ENCODE results near the gene INPP4B. TPM values are rescaled to one million over a fixed set of nuclear protein-coding genes. Genes with fewer than 3 reads are reported as not detected.

Gene INPP4B
- total RNA-seq, 2 donors from 2014 or later = 8.2 to 16.6 TPM

GRCh38 chr4:142348613-142349021 is 497.5 kb downstream of the INPP4B start:
- no peaks in the 10 kb centered on the region for H3K36me3 ChIP-seq (replicated peaks in 1 of 2; ENCODE audit: insufficient read depth in 1 of 2, low read depth in 2 of 2)
- DNase-seq = no peak
- intact Hi-C loops (cut with DNase I) = no loop called here
- no peak for ATAC-seq
- H3K27me3 ChIP-seq = no peaks in the 10 kb centered on the region
- no peak overlapping the region for H3K4me3 ChIP-seq
- 48 to 62% methylated on average over 1 of the region's 1 CpG for WGBS, 2 donors
- peak overlapping the region in 1 of 4 donors; percentile 8 for H3K27ac ChIP-seq
- TF ChIP-seq POLR2A (IDR thresholded peaks at IDR 0.05) = no peak
- TF ChIP-seq, protein P1, sequence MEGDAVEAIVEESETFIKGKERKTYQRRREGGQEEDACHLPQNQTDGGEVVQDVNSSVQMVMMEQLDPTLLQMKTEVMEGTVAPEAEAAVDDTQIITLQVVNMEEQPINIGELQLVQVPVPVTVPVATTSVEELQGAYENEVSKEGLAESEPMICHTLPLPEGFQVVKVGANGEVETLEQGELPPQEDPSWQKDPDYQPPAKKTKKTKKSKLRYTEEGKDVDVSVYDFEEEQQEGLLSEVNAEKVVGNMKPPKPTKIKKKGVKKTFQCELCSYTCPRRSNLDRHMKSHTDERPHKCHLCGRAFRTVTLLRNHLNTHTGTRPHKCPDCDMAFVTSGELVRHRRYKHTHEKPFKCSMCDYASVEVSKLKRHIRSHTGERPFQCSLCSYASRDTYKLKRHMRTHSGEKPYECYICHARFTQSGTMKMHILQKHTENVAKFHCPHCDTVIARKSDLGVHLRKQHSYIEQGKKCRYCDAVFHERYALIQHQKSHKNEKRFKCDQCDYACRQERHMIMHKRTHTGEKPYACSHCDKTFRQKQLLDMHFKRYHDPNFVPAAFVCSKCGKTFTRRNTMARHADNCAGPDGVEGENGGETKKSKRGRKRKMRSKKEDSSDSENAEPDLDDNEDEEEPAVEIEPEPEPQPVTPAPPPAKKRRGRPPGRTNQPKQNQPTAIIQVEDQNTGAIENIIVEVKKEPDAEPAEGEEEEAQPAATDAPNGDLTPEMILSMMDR (IDR thresholded peaks at IDR 0.05) = no peak
- no peaks in the 10 kb centered on the region for H3K9me3 ChIP-seq
- H3K4me1 ChIP-seq = peaks cover 19% of the 10 kb centered on the region

DNA sequence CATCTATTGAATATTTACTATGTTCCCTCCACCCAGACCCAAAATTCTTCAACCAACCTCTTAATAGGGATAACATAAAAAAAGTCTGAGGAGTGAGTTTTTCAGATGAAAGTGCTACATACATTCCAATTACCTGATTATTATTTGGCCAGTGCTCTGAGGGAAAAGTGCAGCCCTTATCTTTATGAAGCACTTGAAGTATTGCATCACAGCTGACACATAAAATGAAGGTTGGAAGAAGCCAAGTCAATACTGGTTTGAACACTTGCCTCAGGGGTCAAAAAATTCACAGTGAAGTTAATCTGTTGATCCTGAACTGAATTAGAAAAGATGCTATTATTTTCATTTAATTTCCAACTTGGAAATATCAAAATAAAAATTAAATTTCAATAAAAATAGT is 498.9 kb downstream of the INPP4B start:
- no peak for TF ChIP-seq POLR2A (IDR thresholded peaks at IDR 0.05)
- TF ChIP-seq, protein P1 (IDR thresholded peaks at IDR 0.05) = no peak
- no peak for DNase-seq
- intact Hi-C loops (cut with DNase I) = no loop called here
- H3K27ac ChIP-seq = no peak overlapping the region
- H3K27me3 ChIP-seq = no peaks in the 10 kb centered on the region
- H3K9me3 ChIP-seq = no peaks in the 10 kb centered on the region
- peaks cover 12% of the 10 kb centered on the region for H3K4me1 ChIP-seq
- no peak for ATAC-seq
- H3K36me3 ChIP-seq (replicated peaks in 1 of 2; ENCODE audit: insufficient read depth in 1 of 2, low read depth in 2 of 2) = no peaks in the 10 kb centered on the region
- H3K4me3 ChIP-seq = no peak overlapping the region

GRCh38 chr4:142345924-142346323 is 500.2 kb downstream of the INPP4B start:
- no peak overlapping the region for H3K4me3 ChIP-seq
- H3K9me3 ChIP-seq = no peaks in the 10 kb centered on the region
- H3K27ac ChIP-seq = no peak overlapping the region
- TF ChIP-seq, protein P1 (IDR thresholded peaks at IDR 0.05) = no peak
- TF ChIP-seq POLR2A (IDR thresholded peaks at IDR 0.05) = no peak
- no peaks in the 10 kb centered on the region for H3K36me3 ChIP-seq (replicated peaks in 1 of 2; ENCODE audit: insufficient read depth in 1 of 2, low read depth in 2 of 2)
- H3K4me1 ChIP-seq = peaks cover 12% of the 10 kb centered on the region
- ATAC-seq (no peak), DNase-seq (no peak)
- H3K27me3 ChIP-seq = no peaks in the 10 kb centered on the region
- WGBS, 2 donors = 70 to 73% methylated on average over 2 of the region's 2 CpGs
- intact Hi-C loops (cut with DNase I) = no loop called here

DNA sequence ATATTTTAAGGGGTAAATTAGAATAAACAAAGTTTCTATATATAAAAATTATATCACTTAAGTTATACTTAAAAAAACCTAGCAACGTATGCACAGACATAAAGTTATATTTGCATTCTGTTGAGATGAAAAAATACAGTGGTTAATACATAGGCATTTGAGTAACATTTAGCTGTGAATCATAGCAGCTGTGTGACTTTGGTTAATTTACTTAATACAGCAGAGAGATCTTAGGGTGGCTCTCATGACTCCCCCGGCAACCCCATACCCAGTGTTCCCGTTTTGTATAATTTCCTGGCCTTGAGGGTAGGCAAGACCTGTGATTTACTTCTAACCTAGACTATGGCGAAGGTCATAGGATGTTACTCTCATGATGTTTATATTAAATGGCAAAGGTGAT is 504.8 kb downstream of the INPP4B start:
- no peaks in the 10 kb centered on the region for H3K27me3 ChIP-seq
- H3K9me3 ChIP-seq = no peaks in the 10 kb centered on the region
- intact Hi-C loops (cut with DNase I) = no loop called here
- no peaks in the 10 kb centered on the region for H3K4me1 ChIP-seq
- ATAC-seq (no peak), DNase-seq (no peak)
- no peak overlapping the region for H3K4me3 ChIP-seq
- no peak for TF ChIP-seq POLR2A (IDR thresholded peaks at IDR 0.05)
- TF ChIP-seq, protein P1 (IDR thresholded peaks at IDR 0.05) = no peak
- WGBS, 2 donors = 84 to 92% methylated on average over 4 of the region's 4 CpGs
- no peaks in the 10 kb centered on the region for H3K36me3 ChIP-seq (replicated peaks in 1 of 2; ENCODE audit: insufficient read depth in 1 of 2, low read depth in 2 of 2)
- no peak overlapping the region for H3K27ac ChIP-seq

DNA sequence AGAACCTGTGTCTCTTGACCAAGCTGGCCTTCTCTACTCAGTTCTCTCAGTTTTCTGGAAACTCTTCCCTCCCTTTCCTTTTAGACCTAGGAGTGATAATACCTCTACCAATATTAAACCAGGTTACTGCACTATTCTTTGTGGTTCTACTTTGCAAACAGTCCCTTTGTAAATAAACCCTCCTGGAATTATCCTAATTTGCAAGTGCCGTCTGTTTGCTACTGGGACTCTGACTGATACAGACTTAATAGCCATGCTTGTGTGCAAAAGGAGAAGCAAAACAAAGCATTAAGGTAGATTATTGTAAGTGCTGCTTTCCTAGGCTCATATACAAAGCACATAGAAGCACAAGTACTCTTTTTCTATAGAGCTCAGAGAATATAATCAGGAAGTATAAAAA is 507.0 kb downstream of the INPP4B start:
- no peak overlapping the region for H3K27ac ChIP-seq
- no peaks in the 10 kb centered on the region for H3K36me3 ChIP-seq (replicated peaks in 1 of 2; ENCODE audit: insufficient read depth in 1 of 2, low read depth in 2 of 2)
- 43 to 58% methylated on average over 1 of the region's 1 CpG for WGBS, 2 donors
- DNase-seq (no peak), ATAC-seq (no peak)
- no peaks in the 10 kb centered on the region for H3K4me1 ChIP-seq
- no peaks in the 10 kb centered on the region for H3K9me3 ChIP-seq
- no peaks in the 10 kb centered on the region for H3K27me3 ChIP-seq
- intact Hi-C loops (cut with DNase I) = no loop called here
- TF ChIP-seq, protein P1 (IDR thresholded peaks at IDR 0.05) = no peak
- TF ChIP-seq POLR2A (IDR thresholded peaks at IDR 0.05) = no peak
- no peak overlapping the region for H3K4me3 ChIP-seq

All from body of pancreas (tissue), 4 donors.